Testis (tissue), 2 donors: Measurements from ENCODE around the gene TPSB2.

Source experiments
- CTCF ChIP-seq, 3 experiments: fragments of 450-650 bp in 2 of 3; fragments of 200-600 bp in 1 of 3; sonication (generic) in 1 of 3; IDR thresholded peaks; one replicate each; pipeline ENCODE4 v1.5.1; 2016 to 2019; ENCODE audit warnings: antibody characterized with exemption in 3 of 3, mild to moderate bottlenecking in 2 of 3, moderate library complexity in 1 of 3
- POLR2A ChIP-seq: fragments of 450-650 bp; IDR thresholded peaks from one replicate; pipeline ENCODE4 v1.6.1; 2017; ENCODE audit warnings: antibody characterized with exemption, mild to moderate bottlenecking, moderate library complexity

- TF ChIP-seq POLR2A (no peak), CTCF (IDR thresholded peaks at IDR 0.05) (no peak)
These were observed 44.8 kb upstream of the TPSB2 start for GRCh38 chr16:1274767-1275166.
